ENCODE measurements around the gene C1orf21.

The C1orf21 gene

DNA sequence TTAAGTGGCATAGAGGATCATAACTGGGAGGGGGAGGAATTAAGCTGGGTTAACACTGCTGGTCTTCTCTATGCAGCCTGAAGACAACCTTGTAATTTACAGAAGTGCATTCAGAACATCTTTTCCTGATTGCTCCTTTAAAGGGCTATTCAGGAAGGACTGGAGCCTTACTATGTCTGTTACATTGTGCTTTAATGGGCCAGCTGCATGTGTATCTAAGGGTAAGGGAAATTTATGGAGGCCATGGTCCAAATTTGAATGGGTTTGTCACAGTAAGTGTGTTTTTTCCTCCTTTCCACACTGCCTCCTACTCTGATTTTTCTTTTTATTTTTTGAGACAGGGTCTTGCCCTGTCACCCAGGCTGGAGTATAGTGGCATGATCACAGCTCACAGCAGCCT lies 19.6 kb downstream of the C1orf21 start:
- Histone ChIP-seq H3K27ac (ENCODE audit: low read depth, low read length) (no peak overlapping the region), H3K4me1 (ENCODE audit: control insufficient read depth in 1 of 2, insufficient read depth in 2 of 2, low read length in 2 of 2) (peaks cover 0 to 24% of the 10 kb centered on the region in 2 donors), H3K9me3 (ENCODE audit: control insufficient read depth in 1 of 2, low read length in 2 of 2) (no peaks in the 10 kb centered on the region), H3K4me3 (ENCODE audit: low read depth in 1 of 2, low read length in 2 of 2) (no peak overlapping the region), H3K36me3 (ENCODE audit: control insufficient read depth in 1 of 2, insufficient read depth in 2 of 2, low read length in 2 of 2) (no peaks in the 10 kb centered on the region), H3K27me3 (ENCODE audit: control insufficient read depth in 1 of 2, insufficient read depth in 2 of 2, low read length in 2 of 2) (no peaks in the 10 kb centered on the region), H3K9ac (ENCODE audit: low read depth in 1 of 2, low read length in 2 of 2) (no peak overlapping the region)

- H3K4me3 ChIP-seq (ENCODE audit: low read depth in 1 of 2, low read length in 2 of 2) = no peak overlapping the region
- no peak overlapping the region for H3K9ac ChIP-seq (ENCODE audit: low read depth in 1 of 2, low read length in 2 of 2)
- no peaks in the 10 kb centered on the region for H3K27me3 ChIP-seq (ENCODE audit: control insufficient read depth in 1 of 2, insufficient read depth in 2 of 2, low read length in 2 of 2)
- H3K9me3 ChIP-seq (ENCODE audit: control insufficient read depth in 1 of 2, low read length in 2 of 2) = no peaks in the 10 kb centered on the region
- H3K27ac ChIP-seq (ENCODE audit: low read depth, low read length) = no peak overlapping the region
- no peaks in the 10 kb centered on the region for H3K36me3 ChIP-seq (ENCODE audit: control insufficient read depth in 1 of 2, insufficient read depth in 2 of 2, low read length in 2 of 2)
- peaks cover 0 to 24% of the 10 kb centered on the region in 2 donors for H3K4me1 ChIP-seq (ENCODE audit: control insufficient read depth in 1 of 2, insufficient read depth in 2 of 2, low read length in 2 of 2)
Observed at GRCh38 chr1:184407816-184408510, 21.1 kb downstream of the C1orf21 start.

- Histone ChIP-seq H3K27ac (ENCODE audit: low read depth, low read length) (no peak overlapping the region), H3K4me3 (ENCODE audit: low read depth in 1 of 2, low read length in 2 of 2) (no peak overlapping the region), H3K9me3 (ENCODE audit: control insufficient read depth in 1 of 2, low read length in 2 of 2) (no peaks in the 10 kb centered on the region), H3K36me3 (ENCODE audit: control insufficient read depth in 1 of 2, insufficient read depth in 2 of 2, low read length in 2 of 2) (no peaks in the 10 kb centered on the region), H3K4me1 (ENCODE audit: control insufficient read depth in 1 of 2, insufficient read depth in 2 of 2, low read length in 2 of 2) (peaks cover 0 to 24% of the 10 kb centered on the region in 2 donors), H3K9ac (ENCODE audit: low read depth in 1 of 2, low read length in 2 of 2) (no peak overlapping the region), H3K27me3 (ENCODE audit: control insufficient read depth in 1 of 2, insufficient read depth in 2 of 2, low read length in 2 of 2) (no peaks in the 10 kb centered on the region)
Observed at GRCh38 chr1:184408580-184408979, 21.8 kb downstream of the C1orf21 start.

GRCh38 chr1:184409011-184409410 lies 22.2 kb downstream of the C1orf21 start:
- H3K27me3 ChIP-seq (ENCODE audit: control insufficient read depth in 1 of 2, insufficient read depth in 2 of 2, low read length in 2 of 2) = no peaks in the 10 kb centered on the region
- no peak overlapping the region for H3K4me3 ChIP-seq (ENCODE audit: low read depth in 1 of 2, low read length in 2 of 2)
- H3K36me3 ChIP-seq (ENCODE audit: control insufficient read depth in 1 of 2, insufficient read depth in 2 of 2, low read length in 2 of 2) = no peaks in the 10 kb centered on the region
- H3K9me3 ChIP-seq (ENCODE audit: control insufficient read depth in 1 of 2, low read length in 2 of 2) = no peaks in the 10 kb centered on the region
- no peak overlapping the region for H3K9ac ChIP-seq (ENCODE audit: low read depth in 1 of 2, low read length in 2 of 2)
- peaks cover 0 to 24% of the 10 kb centered on the region in 2 donors for H3K4me1 ChIP-seq (ENCODE audit: control insufficient read depth in 1 of 2, insufficient read depth in 2 of 2, low read length in 2 of 2)
- H3K27ac ChIP-seq (ENCODE audit: low read depth, low read length) = no peak overlapping the region

GRCh38 chr1:184412472-184412871 lies 25.6 kb downstream of the C1orf21 start:
- Histone ChIP-seq H3K4me3 (ENCODE audit: low read depth in 1 of 2, low read length in 2 of 2) (no peak overlapping the region), H3K9ac (ENCODE audit: low read depth in 1 of 2, low read length in 2 of 2) (no peak overlapping the region), H3K4me1 (ENCODE audit: control insufficient read depth in 1 of 2, insufficient read depth in 2 of 2, low read length in 2 of 2) (peaks cover 0 to 11% of the 10 kb centered on the region in 2 donors), H3K27ac (ENCODE audit: low read depth, low read length) (no peak overlapping the region), H3K9me3 (ENCODE audit: control insufficient read depth in 1 of 2, low read length in 2 of 2) (no peaks in the 10 kb centered on the region), H3K36me3 (ENCODE audit: control insufficient read depth in 1 of 2, insufficient read depth in 2 of 2, low read length in 2 of 2) (no peaks in the 10 kb centered on the region), H3K27me3 (ENCODE audit: control insufficient read depth in 1 of 2, insufficient read depth in 2 of 2, low read length in 2 of 2) (no peaks in the 10 kb centered on the region)

GRCh38 chr1:184416481-184416880 lies 29.7 kb downstream of the C1orf21 start:
- Histone ChIP-seq H3K4me3 (ENCODE audit: low read depth in 1 of 2, low read length in 2 of 2) (no peak overlapping the region), H3K36me3 (ENCODE audit: control insufficient read depth in 1 of 2, insufficient read depth in 2 of 2, low read length in 2 of 2) (no peaks in the 10 kb centered on the region), H3K27ac (ENCODE audit: low read depth, low read length) (no peak overlapping the region), H3K27me3 (ENCODE audit: control insufficient read depth in 1 of 2, insufficient read depth in 2 of 2, low read length in 2 of 2) (no peaks in the 10 kb centered on the region), H3K9ac (ENCODE audit: low read depth in 1 of 2, low read length in 2 of 2) (no peak overlapping the region), H3K9me3 (ENCODE audit: control insufficient read depth in 1 of 2, low read length in 2 of 2) (no peaks in the 10 kb centered on the region), H3K4me1 (ENCODE audit: control insufficient read depth in 1 of 2, insufficient read depth in 2 of 2, low read length in 2 of 2) (no peaks in the 10 kb centered on the region)

DNA sequence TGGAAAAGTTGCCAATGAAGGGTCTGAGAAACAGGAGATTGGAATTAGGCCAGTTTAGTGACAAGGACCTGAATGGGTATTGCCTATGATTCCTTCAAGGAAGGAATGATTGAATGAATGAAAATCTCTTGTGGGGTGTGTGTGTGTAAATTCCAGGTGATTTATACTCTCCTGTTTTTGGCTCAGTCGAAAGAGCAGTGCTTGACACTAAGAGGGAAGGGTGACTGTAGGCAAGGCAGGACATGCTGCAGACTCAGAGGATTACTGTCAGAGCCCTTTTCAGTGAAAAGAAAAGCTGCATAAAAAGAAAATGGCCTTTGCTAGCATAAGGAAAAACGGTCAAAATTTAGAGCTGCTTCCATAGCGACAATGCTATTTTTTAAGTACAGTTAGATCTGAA lies 30.1 kb downstream of the C1orf21 start:
- peaks cover 0 to 4% of the 10 kb centered on the region in 2 donors for H3K4me1 ChIP-seq (ENCODE audit: control insufficient read depth in 1 of 2, insufficient read depth in 2 of 2, low read length in 2 of 2)

DNA sequence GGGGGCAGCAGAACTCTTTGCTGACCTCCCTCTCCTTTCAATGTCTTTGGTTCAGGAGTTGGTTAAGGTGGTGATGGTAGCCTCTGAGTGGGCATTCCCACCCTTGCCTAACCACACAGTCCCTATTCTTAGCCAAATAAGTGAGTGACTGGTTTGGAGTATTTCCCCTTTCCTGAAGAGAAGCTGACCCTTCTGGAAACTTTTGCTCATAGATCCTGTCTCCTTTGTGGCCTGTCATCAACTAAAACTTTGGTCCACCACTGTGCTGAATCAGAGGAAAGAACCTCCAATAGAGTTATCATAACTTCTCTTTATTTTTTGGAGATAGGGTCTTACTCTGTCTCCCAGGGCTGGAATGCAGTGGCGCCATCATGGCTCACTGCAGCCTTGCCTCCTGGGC lies 31.1 kb downstream of the C1orf21 start:
- no peaks in the 10 kb centered on the region for H3K36me3 ChIP-seq (ENCODE audit: control insufficient read depth in 1 of 2, insufficient read depth in 2 of 2, low read length in 2 of 2)
- peaks cover 7 to 13% of the 10 kb centered on the region in 2 donors for H3K4me1 ChIP-seq (ENCODE audit: control insufficient read depth in 1 of 2, insufficient read depth in 2 of 2, low read length in 2 of 2)
- no peaks in the 10 kb centered on the region for H3K27me3 ChIP-seq (ENCODE audit: control insufficient read depth in 1 of 2, insufficient read depth in 2 of 2, low read length in 2 of 2)
- no peaks in the 10 kb centered on the region for H3K9me3 ChIP-seq (ENCODE audit: control insufficient read depth in 1 of 2, low read length in 2 of 2)
- no peak overlapping the region for H3K27ac ChIP-seq (ENCODE audit: low read depth, low read length)
- H3K9ac ChIP-seq (ENCODE audit: low read depth in 1 of 2, low read length in 2 of 2) = no peak overlapping the region
- no peak overlapping the region for H3K4me3 ChIP-seq (ENCODE audit: low read depth in 1 of 2, low read length in 2 of 2)

More for the DNA sequence above, 30.1 kb downstream of the C1orf21 start:
- H3K9ac ChIP-seq (ENCODE audit: low read depth in 1 of 2, low read length in 2 of 2) = no peak overlapping the region
- no peaks in the 10 kb centered on the region for H3K36me3 ChIP-seq (ENCODE audit: control insufficient read depth in 1 of 2, insufficient read depth in 2 of 2, low read length in 2 of 2)
- no peak overlapping the region for H3K27ac ChIP-seq (ENCODE audit: low read depth, low read length)
- H3K27me3 ChIP-seq (ENCODE audit: control insufficient read depth in 1 of 2, insufficient read depth in 2 of 2, low read length in 2 of 2) = no peaks in the 10 kb centered on the region
- H3K4me3 ChIP-seq (ENCODE audit: low read depth in 1 of 2, low read length in 2 of 2) = no peak overlapping the region
- H3K9me3 ChIP-seq (ENCODE audit: control insufficient read depth in 1 of 2, low read length in 2 of 2) = no peaks in the 10 kb centered on the region

DNA sequence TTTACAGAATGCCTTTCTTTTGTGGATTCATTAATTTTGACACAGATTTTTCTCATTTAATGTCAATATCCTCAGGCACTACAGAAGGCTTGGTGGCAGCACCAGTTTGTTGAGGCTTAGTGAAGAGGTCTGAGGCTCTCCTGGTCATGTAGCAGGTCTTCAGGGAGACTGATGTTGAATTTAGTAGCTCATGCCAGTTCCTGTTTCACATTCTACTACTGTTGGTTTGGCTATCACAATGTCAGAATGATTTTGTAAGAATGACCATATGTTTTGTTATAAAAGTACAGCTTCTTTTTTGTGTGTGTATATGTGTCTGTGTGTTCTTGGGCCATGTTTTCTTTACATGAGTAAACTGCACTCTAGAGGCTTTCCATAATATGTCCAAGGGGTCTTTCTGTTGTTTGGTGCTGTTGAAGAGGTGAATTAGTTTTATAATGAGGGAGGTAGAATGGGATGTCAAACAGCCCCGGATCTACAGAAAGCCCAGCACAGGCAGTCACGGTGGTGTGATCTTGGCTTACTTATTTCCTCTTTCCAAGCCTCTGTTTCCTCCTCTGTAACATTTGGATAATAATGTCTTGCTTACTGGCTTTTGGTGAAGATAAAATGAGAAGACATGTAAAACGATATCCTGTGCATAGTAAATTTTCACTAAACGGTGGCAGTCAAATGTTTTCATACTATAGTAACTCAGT lies 32.0 kb downstream of the C1orf21 start:
- no peaks in the 10 kb centered on the region for H3K9me3 ChIP-seq (ENCODE audit: control insufficient read depth in 1 of 2, low read length in 2 of 2)
- no peak overlapping the region for H3K27ac ChIP-seq (ENCODE audit: low read depth, low read length)
- no peaks in the 10 kb centered on the region for H3K27me3 ChIP-seq (ENCODE audit: control insufficient read depth in 1 of 2, insufficient read depth in 2 of 2, low read length in 2 of 2)
- H3K9ac ChIP-seq (ENCODE audit: low read depth in 1 of 2, low read length in 2 of 2) = no peak overlapping the region
- H3K36me3 ChIP-seq (ENCODE audit: control insufficient read depth in 1 of 2, insufficient read depth in 2 of 2, low read length in 2 of 2) = no peaks in the 10 kb centered on the region
- peaks cover 14 to 22% of the 10 kb centered on the region in 2 donors for H3K4me1 ChIP-seq (ENCODE audit: control insufficient read depth in 1 of 2, insufficient read depth in 2 of 2, low read length in 2 of 2)
- no peak overlapping the region for H3K4me3 ChIP-seq (ENCODE audit: low read depth in 1 of 2, low read length in 2 of 2)

DNA sequence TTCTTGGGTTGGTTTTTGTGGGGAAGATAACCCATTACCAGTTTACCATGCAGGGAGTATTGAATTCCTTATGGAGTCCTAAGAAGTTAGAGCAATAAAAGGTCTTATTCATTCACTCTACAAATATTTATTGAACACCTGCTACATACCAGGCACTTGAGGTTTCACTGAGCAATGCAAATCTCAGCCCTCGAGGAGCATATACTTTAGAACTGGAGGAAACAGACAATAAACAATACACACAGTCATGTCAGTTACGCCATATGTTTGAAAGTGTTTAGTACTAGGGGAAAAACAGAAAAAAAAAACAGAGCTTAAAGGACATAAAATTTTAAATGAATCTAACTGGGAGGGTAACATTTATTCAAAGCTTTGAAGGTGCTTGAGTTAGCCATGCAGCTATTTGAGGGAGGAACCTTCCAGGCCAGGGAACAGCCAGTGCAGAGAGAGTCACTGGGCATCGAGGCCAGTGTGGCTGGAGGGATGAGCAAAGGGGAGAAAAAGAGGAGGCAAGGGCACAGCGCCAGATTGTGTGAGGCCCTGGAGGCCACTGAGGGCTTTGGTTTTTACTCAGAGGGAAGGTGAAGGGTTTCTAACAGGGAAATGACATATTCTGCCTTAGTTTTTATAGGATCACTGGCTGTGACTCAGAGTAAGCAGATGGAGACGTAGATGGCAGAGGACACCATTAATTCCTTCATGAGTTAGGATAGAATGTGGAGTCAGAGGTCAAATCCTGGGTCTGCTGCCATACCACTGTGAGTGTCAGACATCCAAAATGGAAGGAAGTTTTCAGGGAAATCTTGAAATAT lies 32.7 kb downstream of the C1orf21 start:
- no peak overlapping the region for H3K4me3 ChIP-seq (ENCODE audit: low read depth in 1 of 2, low read length in 2 of 2)
- no peaks in the 10 kb centered on the region for H3K27me3 ChIP-seq (ENCODE audit: control insufficient read depth in 1 of 2, insufficient read depth in 2 of 2, low read length in 2 of 2)
- H3K9ac ChIP-seq (ENCODE audit: low read depth in 1 of 2, low read length in 2 of 2) = no peak overlapping the region
- no peaks in the 10 kb centered on the region for H3K9me3 ChIP-seq (ENCODE audit: control insufficient read depth in 1 of 2, low read length in 2 of 2)
- H3K27ac ChIP-seq (ENCODE audit: low read depth, low read length) = no peak overlapping the region
- H3K4me1 ChIP-seq (ENCODE audit: control insufficient read depth in 1 of 2, insufficient read depth in 2 of 2, low read length in 2 of 2) = peaks cover 16 to 30% of the 10 kb centered on the region in 2 donors
- no peaks in the 10 kb centered on the region for H3K36me3 ChIP-seq (ENCODE audit: control insufficient read depth in 1 of 2, insufficient read depth in 2 of 2, low read length in 2 of 2)
